PC-9 (cell line): ENCODE results near the gene RAP1GAP2. TPM values are rescaled to one million over a fixed set of nuclear protein-coding genes. Genes with fewer than 3 reads are reported as not detected.

ENCODE experiments used
- BruUV-seq: library from RNA; stranded (reverse); fragments of 400-500 nt; replicated peaks from 2 replicates; lab custom pipeline; 2021; lab: Mats Ljungman, UMichigan
- CTCF ChIA-PET: fragments of 300-600 bp; sonication (Branson Sonifier 250); formaldehyde crosslinking; loops from one replicate; lab custom pipeline; 2022; ENCODE audit warnings: antibody characterized with exemption; lab: Charles Lee
- POLR2A ChIA-PET: fragments of 300-600 bp; sonication (Branson Sonifier 250); formaldehyde crosslinking; loops from one replicate; lab custom pipeline; 2022; ENCODE audit warnings: antibody characterized with exemption; ENCODE audit not compliant: unreplicated experiment; lab: Charles Lee
- DNase-seq, 2 experiments: peaks; one replicate each; pipeline versions ENCODE4 v3.0.0 to v3.0.0-alpha.2; 2015 to 2022; ENCODE audit warnings: mixed read lengths in 1 of 2
- H2AFZ ChIP-seq: fragments of 200-600 bp; sonication (generic); 2 replicates; pipeline ENCODE4 v1.8.1; 2017; ENCODE audit warnings: antibody characterized with exemption
- H3F3A ChIP-seq: fragments of 200-600 bp; sonication (generic); 2 replicates; pipeline ENCODE4 v1.8.1; 2017; ENCODE audit warnings: antibody characterized with exemption, mild to moderate bottlenecking, low read depth; ENCODE audit not compliant: insufficient read depth
- H3K27ac ChIP-seq: fragments of 200-600 bp; sonication (generic); 2 replicates; pipeline ENCODE4 v1.6.1; 2016; ENCODE audit warnings: mixed run types
- H3K27me3 ChIP-seq: fragments of 200-600 bp; sonication (generic); 2 replicates; pipeline ENCODE4 v1.6.1; 2016; ENCODE audit warnings: low read depth, mixed run types; ENCODE audit not compliant: insufficient read depth
- H3K36me3 ChIP-seq: fragments of 200-600 bp; sonication (generic); 2 replicates; pipeline ENCODE4 v1.6.1; 2016; ENCODE audit warnings: low read depth, mixed run types
- H3K4me1 ChIP-seq: fragments of 200-600 bp; sonication (generic); replicated peaks from 2 replicates; pipeline ENCODE4 v1.6.1; 2016; ENCODE audit warnings: mixed run types; ENCODE audit not compliant: insufficient read depth
- H3K4me2 ChIP-seq: fragments of 200-600 bp; sonication (generic); 2 replicates; pipeline ENCODE4 v1.6.1; 2017; ENCODE audit warnings: mixed run types
- H3K4me3 ChIP-seq: fragments of 200-600 bp; sonication (generic); 2 replicates; pipeline ENCODE4 v1.6.1; 2016; ENCODE audit warnings: mixed run types
- H3K79me2 ChIP-seq: fragments of 200-600 bp; sonication (generic); 2 replicates; pipeline ENCODE4 v1.6.1; 2017; ENCODE audit warnings: low read depth, mixed run types
- H3K9me2 ChIP-seq: fragments of 200-600 bp; sonication (generic); 2 replicates; pipeline ENCODE4 v1.8.1; 2017; ENCODE audit warnings: mild to moderate bottlenecking; ENCODE audit not compliant: insufficient read depth
- H3K9me3 ChIP-seq: fragments of 200-600 bp; sonication (generic); 2 replicates; pipeline ENCODE4 v1.8.1; 2016; ENCODE audit warnings: low read depth; ENCODE audit not compliant: insufficient read depth
- H4K20me1 ChIP-seq: fragments of 200-600 bp; sonication (generic); 2 replicates; pipeline ENCODE4 v1.8.1; 2017; ENCODE audit not compliant: insufficient read depth
- EZH2 ChIP-seq: fragments of 200-600 bp; sonication (generic); IDR thresholded peaks from 2 replicates; pipeline ENCODE4 v1.8.0; 2017; ENCODE audit warnings: antibody characterized with exemption, low read depth
- intact Hi-C: fragments of 100-400 bp; cut with micrococcal nuclease; formaldehyde crosslinking; loops from one replicate; pipeline ENCODE4 v1.10.0; 2022; ENCODE audit not compliant: unreplicated experiment
- total RNA-seq: library from RNA; stranded (reverse); gene quantifications from 2 replicates; pipeline ENCODE4 v1.2.3, GENCODE V29; 2021
- TF ChIP-seq, protein P1 (sequence below): fragments of 200-600 bp; sonication (generic); conservative IDR thresholded peaks from 2 replicates; pipeline ENCODE4 v1.6.1; 2017; ENCODE audit warnings: mixed run types, antibody characterized with exemption, mild to moderate bottlenecking, moderate library complexity

RAP1GAP2 gene
- total RNA-seq, 1 experiment from 2014 or later = 10.1 TPM

DNA sequence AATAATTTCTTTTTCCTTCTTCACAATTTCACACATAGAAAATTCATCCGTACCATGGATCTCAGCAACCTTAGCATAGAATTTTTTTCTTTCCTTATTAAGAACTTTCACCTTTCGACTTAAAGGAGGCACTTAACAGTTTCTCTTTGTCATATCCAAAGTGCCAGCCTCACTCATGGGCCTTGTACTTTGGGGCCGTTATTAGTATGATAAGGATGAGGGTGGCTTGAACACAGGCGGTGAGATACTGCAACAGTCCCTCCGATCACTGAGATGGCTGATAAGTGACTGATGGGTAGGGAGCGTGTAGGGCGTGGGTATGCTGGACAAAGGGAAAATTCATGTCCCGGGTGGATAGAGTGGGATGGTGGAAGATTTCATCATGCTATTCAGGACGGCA, 181.9 kb downstream of the RAP1GAP2 start:
- TF ChIP-seq EZH2 = no peak
- no peaks in the 10 kb centered on the region for H3K9me2 ChIP-seq
- CTCF ChIA-PET = interaction anchor here (0.7 kb wide), 1 partner anchor 89 kb away, joined by 6 read pairs; no protein-coding TSS in a partner anchor
- no TSS peak for BruUV-seq
- no peaks in the 10 kb centered on the region for H3K27me3 ChIP-seq
- H2AFZ ChIP-seq = no peak overlapping the region
- no peaks in the 10 kb centered on the region for H3K9me3 ChIP-seq
- H3K36me3 ChIP-seq = peaks cover 10% of the 10 kb centered on the region; the same call in 1 of the 2 replicates
- no peak overlapping the region for H3K27ac ChIP-seq
- no peak for DNase-seq
- no peak overlapping the region for H3K4me2 ChIP-seq
- peaks cover 14% of the 10 kb centered on the region for H3K79me2 ChIP-seq
- H3K4me1 ChIP-seq = peaks cover 6% of the 10 kb centered on the region
- H4K20me1 ChIP-seq = no peaks in the 10 kb centered on the region
- POLR2A ChIA-PET = interaction anchor here (0.6 kb wide), 1 partner anchor 20 kb away, joined by 3 read pairs; no protein-coding TSS in a partner anchor
- H3K4me3 ChIP-seq = no peak overlapping the region
- H3F3A ChIP-seq = peaks cover 11% of the 10 kb centered on the region; the same call in 1 of the 2 replicates
- intact Hi-C loops = no loop called here

DNA sequence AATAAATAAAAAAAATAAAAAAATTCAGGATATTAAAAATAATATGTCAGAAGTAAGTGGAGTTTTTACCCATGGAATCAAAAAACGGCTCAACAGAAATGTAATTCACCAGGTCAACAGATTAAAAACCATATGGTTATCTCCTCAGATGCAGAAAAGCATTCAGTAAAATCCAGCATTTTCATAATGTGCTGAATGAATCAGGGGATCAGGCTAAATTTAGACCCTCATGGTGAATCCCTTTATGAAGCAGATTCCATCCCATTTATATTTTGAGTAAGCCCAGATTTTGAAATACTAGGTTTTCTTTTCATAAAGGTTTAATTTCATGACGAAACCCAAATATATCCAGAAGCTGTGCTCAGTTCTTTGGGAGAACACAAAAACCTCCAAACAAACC, 182.8 kb downstream of the RAP1GAP2 start:
- no peak overlapping the region for H3K4me3 ChIP-seq
- no peak overlapping the region for H3K4me2 ChIP-seq
- H3K27ac ChIP-seq = no peak overlapping the region
- peaks cover 14% of the 10 kb centered on the region for H3K79me2 ChIP-seq
- intact Hi-C loops = no loop called here
- CTCF ChIA-PET = no interaction called here
- TF ChIP-seq EZH2 = no peak
- TF ChIP-seq, protein P1, sequence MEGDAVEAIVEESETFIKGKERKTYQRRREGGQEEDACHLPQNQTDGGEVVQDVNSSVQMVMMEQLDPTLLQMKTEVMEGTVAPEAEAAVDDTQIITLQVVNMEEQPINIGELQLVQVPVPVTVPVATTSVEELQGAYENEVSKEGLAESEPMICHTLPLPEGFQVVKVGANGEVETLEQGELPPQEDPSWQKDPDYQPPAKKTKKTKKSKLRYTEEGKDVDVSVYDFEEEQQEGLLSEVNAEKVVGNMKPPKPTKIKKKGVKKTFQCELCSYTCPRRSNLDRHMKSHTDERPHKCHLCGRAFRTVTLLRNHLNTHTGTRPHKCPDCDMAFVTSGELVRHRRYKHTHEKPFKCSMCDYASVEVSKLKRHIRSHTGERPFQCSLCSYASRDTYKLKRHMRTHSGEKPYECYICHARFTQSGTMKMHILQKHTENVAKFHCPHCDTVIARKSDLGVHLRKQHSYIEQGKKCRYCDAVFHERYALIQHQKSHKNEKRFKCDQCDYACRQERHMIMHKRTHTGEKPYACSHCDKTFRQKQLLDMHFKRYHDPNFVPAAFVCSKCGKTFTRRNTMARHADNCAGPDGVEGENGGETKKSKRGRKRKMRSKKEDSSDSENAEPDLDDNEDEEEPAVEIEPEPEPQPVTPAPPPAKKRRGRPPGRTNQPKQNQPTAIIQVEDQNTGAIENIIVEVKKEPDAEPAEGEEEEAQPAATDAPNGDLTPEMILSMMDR = no peak
- H3K36me3 ChIP-seq = peaks cover 13% of the 10 kb centered on the region; the same call in 1 of the 2 replicates
- no peak for DNase-seq
- no TSS peak for BruUV-seq
- no peaks in the 10 kb centered on the region for H3K9me2 ChIP-seq
- H2AFZ ChIP-seq = no peak overlapping the region
- H3K9me3 ChIP-seq = no peaks in the 10 kb centered on the region
- H3K27me3 ChIP-seq = no peaks in the 10 kb centered on the region
- no peaks in the 10 kb centered on the region for H4K20me1 ChIP-seq
- peaks cover 11% of the 10 kb centered on the region; the same call in 1 of the 2 replicates for H3F3A ChIP-seq
- H3K4me1 ChIP-seq = peaks cover 6% of the 10 kb centered on the region
- POLR2A ChIA-PET = no interaction called here

DNA sequence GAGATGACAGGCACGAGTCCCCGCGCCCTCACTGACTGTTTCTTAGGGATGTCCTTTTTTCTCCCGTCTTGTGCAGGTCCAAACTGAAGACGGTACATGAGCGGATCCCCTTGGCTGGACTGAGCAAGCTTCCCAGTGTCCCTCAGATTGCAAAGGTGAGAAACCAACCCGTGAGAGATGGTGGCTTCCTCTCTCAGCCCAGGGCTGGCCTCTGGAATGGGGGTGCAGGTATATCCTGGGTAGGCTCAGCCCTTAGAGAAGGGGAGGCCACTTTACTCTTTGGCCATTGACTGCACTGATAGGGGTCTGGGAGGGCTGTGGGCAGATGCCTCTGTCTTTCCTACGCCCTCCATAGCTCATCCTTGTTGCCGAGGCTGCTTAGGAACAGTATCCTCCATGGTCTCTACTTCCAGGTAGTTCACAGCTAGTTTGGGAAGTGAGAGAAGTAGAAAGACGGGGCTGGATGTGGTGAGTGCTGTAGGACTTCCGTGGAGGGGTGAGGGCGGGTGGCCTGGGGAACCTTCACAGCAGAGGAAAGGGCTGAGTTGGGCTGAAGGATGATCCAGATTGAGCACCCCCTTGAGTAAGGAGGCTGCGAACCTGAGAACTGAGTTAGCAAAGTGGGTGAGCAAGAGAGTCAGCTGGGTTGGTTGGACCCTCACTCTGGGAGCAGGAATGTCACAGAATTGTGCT, 184.1 kb downstream of the RAP1GAP2 start:
- Histone ChIP-seq H4K20me1 (no peaks in the 10 kb centered on the region), H3K27ac (no peak overlapping the region), H3K79me2 (peaks cover 14% of the 10 kb centered on the region), H3K9me3 (no peaks in the 10 kb centered on the region), H2AFZ (no peak overlapping the region), H3K9me2 (no peaks in the 10 kb centered on the region), H3K36me3 (peaks cover 13% of the 10 kb centered on the region; the same call in 1 of the 2 replicates), H3K4me1 (peaks cover 6% of the 10 kb centered on the region), H3K4me3 (no peak overlapping the region), H3K4me2 (no peak overlapping the region), H3K27me3 (no peaks in the 10 kb centered on the region), H3F3A (peaks cover 11% of the 10 kb centered on the region; the same call in 1 of the 2 replicates)
- DNase-seq = no peak
- ChIA-PET CTCF (interaction anchor here (0.6 kb wide), 1 partner anchor 96 kb away, joined by 4 read pairs; no protein-coding TSS in a partner anchor), POLR2A (no interaction called here)
- TF ChIP-seq, protein P1 = no peak
- no peak for TF ChIP-seq EZH2
- intact Hi-C loops = no loop called here
- BruUV-seq = no TSS peak
